B cell (primary cell): ENCODE results near the gene UBA7.

Source experiments
- CTCF ChIP-seq: fragments of 200-600 bp; IDR thresholded peaks from one replicate; pipeline ENCODE4 v1.8.0; 2022; ENCODE audit warnings: antibody characterized with exemption, mild to moderate bottlenecking
- EZH2 ChIP-seq: IDR thresholded peaks from 2 replicates; pipeline ENCODE4 v1.6.1; 2012; ENCODE audit warnings: borderline replicate concordance, low read depth, mild to moderate bottlenecking, moderate library complexity, low read length; ENCODE audit not compliant: insufficient read depth, poor library complexity, severe bottlenecking

- TF ChIP-seq CTCF (no peak), EZH2 (no peak)
These were observed 43.8 kb downstream of the UBA7 start for GRCh38 chr3:49769926-49770325.
